Esophagus muscularis mucosa (tissue), 4 donors: ENCODE data around the gene PMF1.

Source experiments
- CTCF ChIP-seq, 3 experiments: fragments of 200-600 bp in 2 of 3; fragments of 450-650 bp in 1 of 3; sonication (generic) in 2 of 3; IDR thresholded peaks; one replicate each; pipeline ENCODE4 v1.5.1; 2017 to 2019; ENCODE audit warnings: antibody characterized with exemption in 3 of 3, mild to moderate bottlenecking in 2 of 3, moderate library complexity in 1 of 3
- EP300 ChIP-seq: sonication (generic); formaldehyde crosslinking; IDR thresholded peaks from one replicate; pipeline ENCODE4 v1.6.1; 2017; ENCODE audit warnings: antibody characterized with exemption
- POLR2A ChIP-seq: fragments of 450-650 bp; IDR thresholded peaks from one replicate; pipeline ENCODE4 v1.6.1; 2017; ENCODE audit warnings: antibody characterized with exemption, moderate library complexity, mild to moderate bottlenecking, low read depth

GRCh38 chr1:156191292-156191964, 21.4 kb upstream of the PMF1 start:
- TF ChIP-seq CTCF (IDR thresholded peaks at IDR 0.05) (no peak), POLR2A (no peak), EP300 (no peak)
